K562 (cell line): ENCODE measurements around the gene SLC2A2. TPM values are rescaled to one million over a fixed set of nuclear protein-coding genes. Genes with fewer than 3 reads are reported as not detected.

Source experiments
- ATAC-seq: fragments of 200-7000 bp; cut with Tn5 transposase; 3 replicates; pipeline ENCODE4 v1.9.1; 2020; ENCODE audit warnings: moderate library complexity
- BruUV-seq: library from RNA; stranded (reverse); fragments of 400-500 nt; replicated peaks from 2 replicates; lab custom pipeline; 2021; lab: Mats Ljungman, UMichigan
- CTCF ChIA-PET: fragments of 300-600 bp; formaldehyde crosslinking; extraction: SDS; loops from one replicate; lab custom pipeline; 2021; ENCODE audit warnings: low intra/inter-chr PET ratio; lab: Yijun Ruan, JAX
- POLR2A ChIA-PET: fragments of 300-600, 350-650 bp; sonication (Branson Sonifier 250); formaldehyde crosslinking; extraction: SDS; loops from one replicate; lab custom pipeline; 2021; ENCODE audit warnings: antibody characterized with exemption, inconsistent platforms; lab: Yijun Ruan, JAX
- DNase-seq, 4 experiments: peaks; one replicate each; pipeline versions ENCODE4 v3.0.0 to v3.0.0-alpha.2; 2011 to 2018; ENCODE audit warnings: low spot score in 3 of 4, mixed read lengths in 3 of 4; ENCODE audit errors: extremely low read depth in 1 of 4
- FAIRE-seq: peaks from 2 replicates; lab custom pipeline; 2011; peaks lifted over from hg19 to GRCh38; lab: Jason Lieb, UNC
- H2AFZ ChIP-seq: 2 replicates; pipeline ENCODE4 v1.6.0; 2011; ENCODE audit warnings: low read depth, low read length, control low read depth, inconsistent platforms
- H3K27ac ChIP-seq: fragments of 200-600 bp; 3 replicates; pipeline ENCODE4 v1.8.0; 2011; ENCODE audit warnings: low read depth, mild to moderate bottlenecking, control low read depth, inconsistent platforms, low read length, moderate library complexity, mixed read lengths; ENCODE audit errors: extremely low read depth
- H3K27me3 ChIP-seq, 2 experiments: fragments of 300-600 bp in 1 of 2; 2 replicates in 1 of 2; 3 replicates in 1 of 2; pipeline versions ENCODE4 v1.6.0 to v1.8.0; 2011; ENCODE audit warnings: inconsistent platforms in 2 of 2, low read length in 2 of 2, mild to moderate bottlenecking in 1 of 2, mixed read lengths in 1 of 2, moderate library complexity in 1 of 2; ENCODE audit not compliant: control insufficient read depth in 2 of 2, insufficient read depth in 2 of 2
- H3K36me3 ChIP-seq: fragments of 300-600 bp; 3 replicates; pipeline ENCODE4 v1.8.0; 2011; ENCODE audit warnings: mild to moderate bottlenecking, low read length, inconsistent platforms; ENCODE audit not compliant: control insufficient read depth, insufficient read depth
- H3K4me1 ChIP-seq, 2 experiments: fragments of 200-600 bp in 1 of 2; replicated peaks in 1 of 2; 2 replicates in 1 of 2; 3 replicates in 1 of 2; pipeline versions ENCODE4 v1.5.1 to v1.8.0; 2011; ENCODE audit warnings: inconsistent platforms in 2 of 2, low read length in 2 of 2, mild to moderate bottlenecking in 1 of 2, mixed read lengths in 1 of 2, moderate library complexity in 1 of 2; ENCODE audit not compliant: control insufficient read depth in 2 of 2, insufficient read depth in 2 of 2
- H3K4me2 ChIP-seq: 2 replicates; pipeline ENCODE4 v1.6.1; 2011; ENCODE audit warnings: low read length, control low read depth, inconsistent platforms, mixed read lengths; ENCODE audit not compliant: insufficient read depth
- H3K4me3 ChIP-seq: fragments of 200-600 bp; sonication (generic), shearing (Covaris generic); 2 replicates; pipeline ENCODE4 v1.5.1; 2016; ENCODE audit warnings: control low read depth, inconsistent platforms
- H3K79me2 ChIP-seq: fragments of 200-600 bp; 3 replicates; pipeline ENCODE4 v1.8.0; 2011; ENCODE audit warnings: low read length, inconsistent platforms; ENCODE audit not compliant: control insufficient read depth, insufficient read depth
- H3K9ac ChIP-seq, 2 experiments: 2 replicates each; pipeline versions ENCODE4 v1.6.0 to v1.6.1; 2011; ENCODE audit warnings: low read depth in 2 of 2, low read length in 2 of 2, control low read depth in 1 of 2, inconsistent platforms in 1 of 2, mild to moderate bottlenecking in 1 of 2, mixed read lengths in 1 of 2; ENCODE audit not compliant: insufficient read depth in 1 of 2
- H3K9me1 ChIP-seq: one replicate; pipeline ENCODE4 v1.6.0; 2011; ENCODE audit warnings: inconsistent platforms, mild to moderate bottlenecking, low read length, moderate library complexity; ENCODE audit not compliant: control insufficient read depth, insufficient read depth
- H3K9me3 ChIP-seq: replicated peaks from 2 replicates; pipeline ENCODE4 v1.5.1; 2011; ENCODE audit warnings: low read depth, low read length, inconsistent platforms; ENCODE audit not compliant: control insufficient read depth, insufficient read depth
- H4K20me1 ChIP-seq: replicated peaks from 2 replicates; pipeline ENCODE4 v1.6.1; 2011; ENCODE audit warnings: low read length, inconsistent platforms, mixed read lengths; ENCODE audit not compliant: control insufficient read depth, insufficient read depth
- POLR2H ChIP-seq: IDR thresholded peaks from 2 replicates; pipeline ENCODE4 v1.6.1; 2016; ENCODE audit warnings: missing genetic modification characterization, low read depth, mild to moderate bottlenecking, control low read depth, missing compliant biosample characterization, moderate library complexity
- ZNF24 ChIP-seq: fragments of 450-650 bp; IDR thresholded peaks from 2 replicates; pipeline ENCODE4 v1.6.1; 2016
- ZNF444 ChIP-seq: fragments of 250-450 bp; sonication (Bioruptor Pico); IDR thresholded peaks from 2 replicates; pipeline ENCODE4 v1.4.0; 2020; ENCODE audit warnings: mild to moderate bottlenecking, moderate library complexity
- WGBS: fragments of 100-300 bp; shearing (Covaris generic); methylation state at CpG from one replicate; pipeline ENCODE4 v1.1.6; 2016; ENCODE audit warnings: low coverage, mixed read lengths; ENCODE audit not compliant: insufficient coverage; ENCODE audit errors: missing lambda C conversion rate; 5-methylcytosine and 5-hydroxymethylcytosine counted together
- in situ Hi-C: fragments of 300-500 bp; cut with MboI; formaldehyde crosslinking; loops from 4 replicates; pipeline ENCODE4 v1.15.0; 2018; ENCODE audit warnings: inconsistent platforms, mixed read lengths
- intact Hi-C: fragments of 100-400 bp; cut with micrococcal nuclease; formaldehyde crosslinking; loops from 2 replicates; pipeline ENCODE4 v1.14.2; 2022
- polyA plus RNA-seq, 8 experiments: library from polyadenylated mRNA; depleted of rRNA in 4 of 8; stranded (reverse) in 5 of 8; unstranded in 3 of 8; fragments of >200 nt; fragmentation: Nextera tagmentation in 2 of 8; fragmentation: Illumina TruSeq in 1 of 8; extraction: Ambion mirVana in 2 of 8; extraction: Trizol in 1 of 8; gene quantifications; 2 replicates each; pipeline versions ENCODE4 v1.2.1 to v1.2.3, GENCODE V29; 2011 to 2014; ENCODE audit warnings: inconsistent platforms in 1 of 8, missing spikeins in 1 of 8
- total RNA-seq, 7 experiments: library from RNA; depleted of rRNA in 6 of 7; stranded (reverse); fragments of >200 nt in 6 of 7; fragmentation: Illumina TruSeq in 2 of 7; extraction: Trizol in 2 of 7; gene quantifications; 2 replicates each; pipeline versions ENCODE4 v1.2.1 to v1.2.3, GENCODE V29; 2011 to 2021; ENCODE audit warnings: low replicate concordance in 1 of 7
- TF ChIP-seq, protein P1 (sequence below): sonication (generic); formaldehyde crosslinking; IDR thresholded peaks from 2 replicates; pipeline ENCODE4 v1.9.0; 2022; ENCODE audit warnings: mild to moderate bottlenecking, missing genetic modification reagents
- TF ChIP-seq, protein P2 (sequence below): fragments of 450-650 bp; IDR thresholded peaks from 2 replicates; pipeline ENCODE4 v1.6.1; 2018; ENCODE audit not compliant: partially characterized antibody

SLC2A2 gene
- total and polyA plus RNA-seq, 9 of the 15 experiments (the other 6 are each of a cell fraction or from before 2014, with no cell fraction given), result 0.18 TPM; not detected in 8

DNA sequence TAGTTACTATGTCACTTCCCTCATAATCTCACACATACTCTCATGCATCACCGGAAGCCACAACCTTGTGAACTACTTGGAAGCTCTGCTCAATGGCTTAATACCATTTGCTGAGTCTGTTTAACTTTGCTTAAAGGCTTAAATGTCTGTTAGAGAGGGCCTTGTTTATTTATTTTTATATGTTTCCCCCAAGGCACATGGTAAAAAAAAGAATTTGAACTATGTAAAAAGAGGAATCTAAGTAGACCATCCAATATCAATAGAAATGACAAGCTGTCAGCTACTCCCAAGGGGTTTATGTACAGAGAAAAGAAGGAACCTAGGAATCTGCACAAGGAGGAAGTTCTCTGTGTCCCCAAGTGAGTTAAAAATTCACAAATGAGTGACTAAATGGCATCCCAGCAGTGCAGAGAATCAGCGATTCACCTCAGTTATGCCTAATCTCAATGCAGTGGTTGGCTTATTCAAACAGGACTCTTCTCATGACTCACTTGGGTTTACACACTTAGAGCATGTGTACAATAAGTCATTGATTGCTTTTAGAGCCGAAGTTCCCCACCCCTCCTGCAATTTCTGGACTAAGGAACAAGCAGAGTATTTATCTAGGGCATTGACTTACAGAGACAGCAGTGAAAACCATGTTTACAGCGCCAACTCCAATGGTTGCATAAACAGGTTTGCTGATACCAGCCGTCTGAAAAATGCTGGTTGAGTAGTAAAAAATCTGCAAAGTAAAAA, 24.4 kb downstream of the SLC2A2 start:
- TF ChIP-seq ZNF444 (CRISPR knock-in tag) (no peak), POLR2H (tag) (no peak), ZNF24 (peak; percentile 17; the same call in 1 of the 2 replicates)
- TF ChIP-seq, protein P1, sequence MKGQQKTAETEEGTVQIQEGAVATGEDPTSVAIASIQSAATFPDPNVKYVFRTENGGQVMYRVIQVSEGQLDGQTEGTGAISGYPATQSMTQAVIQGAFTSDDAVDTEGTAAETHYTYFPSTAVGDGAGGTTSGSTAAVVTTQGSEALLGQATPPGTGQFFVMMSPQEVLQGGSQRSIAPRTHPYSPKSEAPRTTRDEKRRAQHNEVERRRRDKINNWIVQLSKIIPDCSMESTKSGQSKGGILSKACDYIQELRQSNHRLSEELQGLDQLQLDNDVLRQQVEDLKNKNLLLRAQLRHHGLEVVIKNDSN (CRISPR knock-in tag), result no peak
- TF ChIP-seq, protein P2, sequence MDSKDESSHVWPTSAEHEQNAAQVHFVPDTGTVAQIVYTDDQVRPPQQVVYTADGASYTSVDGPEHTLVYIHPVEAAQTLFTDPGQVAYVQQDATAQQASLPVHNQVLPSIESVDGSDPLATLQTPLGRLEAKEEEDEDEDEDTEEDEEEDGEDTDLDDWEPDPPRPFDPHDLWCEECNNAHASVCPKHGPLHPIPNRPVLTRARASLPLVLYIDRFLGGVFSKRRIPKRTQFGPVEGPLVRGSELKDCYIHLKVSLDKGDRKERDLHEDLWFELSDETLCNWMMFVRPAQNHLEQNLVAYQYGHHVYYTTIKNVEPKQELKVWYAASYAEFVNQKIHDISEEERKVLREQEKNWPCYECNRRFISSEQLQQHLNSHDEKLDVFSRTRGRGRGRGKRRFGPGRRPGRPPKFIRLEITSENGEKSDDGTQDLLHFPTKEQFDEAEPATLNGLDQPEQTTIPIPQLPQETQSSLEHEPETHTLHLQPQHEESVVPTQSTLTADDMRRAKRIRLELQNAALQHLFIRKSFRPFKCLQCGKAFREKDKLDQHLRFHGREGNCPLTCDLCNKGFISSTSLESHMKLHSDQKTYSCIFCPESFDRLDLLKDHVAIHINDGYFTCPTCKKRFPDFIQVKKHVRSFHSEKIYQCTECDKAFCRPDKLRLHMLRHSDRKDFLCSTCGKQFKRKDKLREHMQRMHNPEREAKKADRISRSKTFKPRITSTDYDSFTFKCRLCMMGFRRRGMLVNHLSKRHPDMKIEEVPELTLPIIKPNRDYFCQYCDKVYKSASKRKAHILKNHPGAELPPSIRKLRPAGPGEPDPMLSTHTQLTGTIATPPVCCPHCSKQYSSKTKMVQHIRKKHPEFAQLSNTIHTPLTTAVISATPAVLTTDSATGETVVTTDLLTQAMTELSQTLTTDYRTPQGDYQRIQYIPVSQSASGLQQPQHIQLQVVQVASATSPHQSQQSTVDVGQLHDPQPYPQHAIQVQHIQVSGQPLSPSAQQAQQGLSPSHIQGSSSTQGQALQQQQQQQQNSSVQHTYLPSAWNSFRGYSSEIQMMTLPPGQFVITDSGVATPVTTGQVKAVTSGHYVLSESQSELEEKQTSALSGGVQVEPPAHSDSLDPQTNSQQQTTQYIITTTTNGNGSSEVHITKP, result no peak
- no peaks in the 10 kb centered on the region for H3K27me3 ChIP-seq
- DNase-seq (no peak), FAIRE-seq (no peak), ATAC-seq (no peak)
- CTCF ChIA-PET, result no interaction called here
- H3K79me2 ChIP-seq, result no peaks in the 10 kb centered on the region
- BruUV-seq, result no TSS peak
- in situ Hi-C loops (no loop called here), intact Hi-C loops (no loop called here)
- peaks cover 0 to 17% of the 10 kb centered on the region in 2 experiments; a peak in 3 of 5 replicates for H3K4me1 ChIP-seq
- H3K36me3 ChIP-seq, result no peaks in the 10 kb centered on the region
- no peaks in the 10 kb centered on the region for H3K9me3 ChIP-seq
- no peak overlapping the region for H3K9ac ChIP-seq
- H3K4me3 ChIP-seq, result no peak overlapping the region
- H4K20me1 ChIP-seq, result no peaks in the 10 kb centered on the region
- no peak overlapping the region for H3K27ac ChIP-seq
- no peak overlapping the region for H3K4me2 ChIP-seq
- H2AFZ ChIP-seq, result peak overlapping the region; percentile 49
- H3K9me1 ChIP-seq, result no peaks in the 10 kb centered on the region
- POLR2A ChIA-PET, result interaction anchor here (0.6 to 1.2 kb wide), 2 partner anchors 10 to 281 kb away, joined by 3 read pairs; no protein-coding TSS in a partner anchor
- WGBS, result 49% methylated on average over 5 of the region's 5 CpGs
